PFSK-1 (cell line): ENCODE measurements around the gene TOX2.

ENCODE experiments used
- FOXP2 ChIP-seq: optimal IDR thresholded peaks from 2 replicates; pipeline ENCODE3; 2011; ENCODE audit warnings: borderline replicate concordance, control low read depth, inconsistent platforms; ENCODE audit not compliant: insufficient read depth; ENCODE audit errors: extremely low read length, extremely low read depth
- POLR2AphosphoS5 ChIP-seq: IDR thresholded peaks from 2 replicates; pipeline ENCODE4 v1.6.1; 2012; ENCODE audit warnings: low read depth, mild to moderate bottlenecking, control low read depth, low read length, moderate library complexity
- SIN3A ChIP-seq: IDR thresholded peaks from 2 replicates; pipeline ENCODE4 v1.6.1; 2012; ENCODE audit warnings: mild to moderate bottlenecking, low read length, moderate library complexity, borderline replicate concordance; ENCODE audit not compliant: insufficient read depth
- TAF1 ChIP-seq: IDR thresholded peaks from 2 replicates; pipeline ENCODE4 v1.6.1; 2012; ENCODE audit warnings: low read length, control low read depth, borderline replicate concordance; ENCODE audit not compliant: insufficient read depth
- TF ChIP-seq, protein P1 (sequence below), 2 experiments: IDR thresholded peaks; 2 replicates each; pipeline versions ENCODE4 v1.6.1 to v1.8.0; 2011 to 2012; ENCODE audit warnings: low read depth in 2 of 2, low read length in 2 of 2, control low read depth in 1 of 2, inconsistent platforms in 1 of 2, mild to moderate bottlenecking in 1 of 2, moderate library complexity in 1 of 2; ENCODE audit not compliant: insufficient read depth in 1 of 2

TOX2 gene

DNA sequence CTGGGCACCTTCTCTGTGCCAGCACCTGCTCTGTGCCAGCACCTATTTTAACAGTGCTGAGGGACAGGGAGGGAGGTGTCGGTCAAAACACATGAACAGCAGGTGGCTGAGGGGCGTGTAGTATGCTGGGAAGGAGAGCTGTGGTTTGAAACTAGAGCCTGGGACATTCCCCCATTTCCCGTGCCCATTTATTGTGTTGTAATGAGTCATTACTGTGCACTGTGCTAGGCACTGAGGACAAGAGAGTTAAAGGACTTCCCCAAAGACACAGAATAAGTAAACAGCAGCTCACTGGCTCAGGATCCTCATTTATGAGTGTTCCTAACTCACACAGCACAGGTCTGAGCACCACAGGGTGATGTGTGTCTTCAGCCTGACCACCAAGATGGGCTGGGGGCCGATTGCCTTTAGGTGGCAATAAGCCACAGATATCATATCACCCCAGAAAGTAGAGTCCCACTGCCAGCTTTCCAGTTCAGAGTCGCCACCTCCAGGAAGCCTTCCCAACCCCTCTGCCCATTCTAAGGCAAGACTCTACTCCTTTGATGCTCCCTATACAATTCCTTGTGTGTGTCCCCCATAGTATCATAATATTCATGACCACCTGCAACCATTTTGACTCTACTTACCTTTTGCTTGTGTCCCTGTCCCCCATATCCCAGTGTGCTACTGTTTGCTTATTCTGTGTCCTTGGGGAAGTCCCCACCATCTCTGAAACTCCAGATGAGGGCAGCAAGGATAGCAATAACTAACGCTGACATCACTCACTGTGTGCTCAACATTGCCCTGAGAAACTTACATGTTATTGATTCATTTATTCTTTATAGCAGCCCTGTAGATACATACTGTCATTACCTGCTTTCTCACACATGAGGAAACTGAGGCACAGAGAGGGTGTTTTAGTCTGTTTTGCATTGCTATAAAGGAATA, 87.3 kb downstream of the TOX2 start:
- TF ChIP-seq TAF1: no peak
- TF ChIP-seq FOXP2: no peak
- no peak for TF ChIP-seq SIN3A
- TF ChIP-seq, protein P1, sequence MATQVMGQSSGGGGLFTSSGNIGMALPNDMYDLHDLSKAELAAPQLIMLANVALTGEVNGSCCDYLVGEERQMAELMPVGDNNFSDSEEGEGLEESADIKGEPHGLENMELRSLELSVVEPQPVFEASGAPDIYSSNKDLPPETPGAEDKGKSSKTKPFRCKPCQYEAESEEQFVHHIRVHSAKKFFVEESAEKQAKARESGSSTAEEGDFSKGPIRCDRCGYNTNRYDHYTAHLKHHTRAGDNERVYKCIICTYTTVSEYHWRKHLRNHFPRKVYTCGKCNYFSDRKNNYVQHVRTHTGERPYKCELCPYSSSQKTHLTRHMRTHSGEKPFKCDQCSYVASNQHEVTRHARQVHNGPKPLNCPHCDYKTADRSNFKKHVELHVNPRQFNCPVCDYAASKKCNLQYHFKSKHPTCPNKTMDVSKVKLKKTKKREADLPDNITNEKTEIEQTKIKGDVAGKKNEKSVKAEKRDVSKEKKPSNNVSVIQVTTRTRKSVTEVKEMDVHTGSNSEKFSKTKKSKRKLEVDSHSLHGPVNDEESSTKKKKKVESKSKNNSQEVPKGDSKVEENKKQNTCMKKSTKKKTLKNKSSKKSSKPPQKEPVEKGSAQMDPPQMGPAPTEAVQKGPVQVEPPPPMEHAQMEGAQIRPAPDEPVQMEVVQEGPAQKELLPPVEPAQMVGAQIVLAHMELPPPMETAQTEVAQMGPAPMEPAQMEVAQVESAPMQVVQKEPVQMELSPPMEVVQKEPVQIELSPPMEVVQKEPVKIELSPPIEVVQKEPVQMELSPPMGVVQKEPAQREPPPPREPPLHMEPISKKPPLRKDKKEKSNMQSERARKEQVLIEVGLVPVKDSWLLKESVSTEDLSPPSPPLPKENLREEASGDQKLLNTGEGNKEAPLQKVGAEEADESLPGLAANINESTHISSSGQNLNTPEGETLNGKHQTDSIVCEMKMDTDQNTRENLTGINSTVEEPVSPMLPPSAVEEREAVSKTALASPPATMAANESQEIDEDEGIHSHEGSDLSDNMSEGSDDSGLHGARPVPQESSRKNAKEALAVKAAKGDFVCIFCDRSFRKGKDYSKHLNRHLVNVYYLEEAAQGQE (IDR thresholded peaks at IDR 0.05; ENCODE audit: insufficient read depth in 1 of 2, low read depth in 2 of 2, low read length in 2 of 2): no peak
- no peak for TF ChIP-seq POLR2AphosphoS5

DNA sequence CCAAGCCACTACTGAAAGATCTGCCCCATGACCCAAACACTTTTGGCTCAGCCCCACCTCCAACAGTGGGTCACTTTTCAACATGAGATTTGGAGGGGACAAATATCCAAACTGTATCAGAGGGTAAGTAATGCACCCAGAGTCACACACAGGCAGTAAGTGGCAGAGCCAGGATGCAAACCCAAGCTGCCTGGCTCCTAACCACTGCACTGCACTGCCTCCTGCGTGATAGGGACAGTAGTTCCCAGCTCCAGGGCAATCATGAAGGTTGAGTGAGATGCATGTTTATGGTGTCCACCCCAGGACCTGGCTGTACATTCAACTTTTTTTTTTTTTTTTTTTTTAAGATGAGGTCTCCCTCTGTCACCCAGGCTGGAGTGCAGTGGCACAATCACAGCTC, 88.2 kb downstream of the TOX2 start:
- TF ChIP-seq TAF1: no peak
- TF ChIP-seq, protein P1 (IDR thresholded peaks at IDR 0.05; ENCODE audit: insufficient read depth in 1 of 2, low read depth in 2 of 2, low read length in 2 of 2): no peak
- no peak for TF ChIP-seq SIN3A
- TF ChIP-seq FOXP2: no peak
- TF ChIP-seq POLR2AphosphoS5: no peak

DNA sequence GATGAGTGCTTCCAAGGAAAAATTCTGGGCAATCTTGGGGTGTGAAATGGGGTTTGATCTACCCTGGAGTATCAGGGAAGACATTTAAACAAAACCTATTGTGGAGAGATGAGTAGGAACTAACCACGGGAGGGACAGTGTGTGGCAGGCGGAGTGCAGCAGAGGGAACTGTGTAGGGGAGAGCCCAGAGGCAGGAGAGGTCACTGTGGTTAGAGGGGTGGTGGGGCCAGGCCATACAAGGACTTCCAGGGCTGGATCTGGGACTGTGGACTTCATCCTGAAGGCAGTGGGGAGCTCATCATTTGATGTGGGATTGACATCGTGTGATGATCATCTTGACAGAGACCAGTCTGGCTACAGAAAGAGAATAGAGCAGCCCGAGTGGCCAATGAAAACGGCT, 89.0 kb downstream of the TOX2 start:
- no peak for TF ChIP-seq TAF1
- TF ChIP-seq, protein P1 (IDR thresholded peaks at IDR 0.05; ENCODE audit: insufficient read depth in 1 of 2, low read depth in 2 of 2, low read length in 2 of 2): no peak
- no peak for TF ChIP-seq FOXP2
- no peak for TF ChIP-seq SIN3A
- TF ChIP-seq POLR2AphosphoS5: no peak

DNA sequence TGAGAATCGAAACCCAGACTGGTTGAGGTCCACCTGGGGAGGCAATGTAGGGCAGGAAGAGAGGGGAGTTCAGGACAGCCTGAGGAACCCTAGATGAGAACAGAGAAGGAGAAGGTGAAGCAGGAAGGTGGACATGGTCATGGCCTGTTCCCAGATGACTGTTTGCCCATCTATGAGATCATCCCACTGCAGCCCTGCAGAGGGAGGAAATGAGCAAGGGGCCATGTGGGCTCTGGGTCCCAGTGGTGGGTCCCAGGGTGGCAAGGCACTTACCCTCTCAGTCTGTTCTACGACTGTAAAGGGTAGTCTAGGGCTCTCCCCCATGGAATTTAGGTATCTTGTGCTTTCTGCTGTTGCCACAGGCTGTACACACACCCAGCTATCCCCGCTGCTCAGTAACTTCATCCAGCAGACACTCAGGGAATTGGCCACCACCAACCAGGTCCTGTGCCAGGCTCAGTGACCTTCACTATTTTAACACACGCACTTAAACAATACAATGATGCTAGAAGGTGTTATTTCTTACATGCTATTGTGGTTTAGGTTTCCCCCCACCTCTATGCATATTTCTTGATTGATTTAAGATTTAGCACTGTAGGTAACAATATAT, 89.8 kb downstream of the TOX2 start:
- TF ChIP-seq, protein P1 (IDR thresholded peaks at IDR 0.05; ENCODE audit: insufficient read depth in 1 of 2, low read depth in 2 of 2, low read length in 2 of 2): no peak
- TF ChIP-seq SIN3A: no peak
- no peak for TF ChIP-seq TAF1
- no peak for TF ChIP-seq POLR2AphosphoS5
